Calu3 (cell line): ENCODE measurements around the gene NELL1. TPM values are rescaled to one million over a fixed set of nuclear protein-coding genes. Genes with fewer than 3 reads are reported as not detected.

Experiments used
- BruUV-seq: library from RNA; stranded (reverse); fragments of 400-500 nt; replicated peaks from 2 replicates; lab custom pipeline; 2021; lab: Mats Ljungman, UMichigan
- CTCF ChIA-PET: fragments of 300-600 bp; sonication (Branson Sonifier 250); formaldehyde crosslinking; loops from one replicate; lab custom pipeline; 2022; ENCODE audit warnings: antibody characterized with exemption; lab: Charles Lee
- DNase-seq: peaks from one replicate; pipeline ENCODE4 v3.0.0; 2022
- H3K27ac Mint-ChIP-seq: one replicate; pipeline ENCODE4 v1.8.0; 2022; ENCODE audit warnings: mixed read lengths; ENCODE audit not compliant: unreplicated experiment
- H3K27me3 Mint-ChIP-seq: one replicate; pipeline ENCODE4 v1.8.0; 2022; ENCODE audit warnings: mixed read lengths; ENCODE audit not compliant: unreplicated experiment
- H3K36me3 Mint-ChIP-seq: one replicate; pipeline ENCODE4 v1.8.0; 2022; ENCODE audit warnings: mild to moderate bottlenecking, moderate library complexity, mixed read lengths; ENCODE audit not compliant: insufficient read depth, unreplicated experiment
- H3K4me1 Mint-ChIP-seq: one replicate; pipeline ENCODE4 v1.8.0; 2022; ENCODE audit warnings: mild to moderate bottlenecking, low read depth, mixed read lengths; ENCODE audit not compliant: unreplicated experiment
- H3K4me3 Mint-ChIP-seq: one replicate; pipeline ENCODE4 v1.8.0; 2022; ENCODE audit warnings: mild to moderate bottlenecking, low read depth, moderate library complexity, mixed read lengths; ENCODE audit not compliant: unreplicated experiment
- H3K9me3 Mint-ChIP-seq: one replicate; pipeline ENCODE4 v1.8.0; 2022; ENCODE audit warnings: low read depth, mixed read lengths; ENCODE audit not compliant: unreplicated experiment
- CTCF ChIP-seq: fragments of 200-600 bp; IDR thresholded peaks from one replicate; pipeline ENCODE4 v1.8.0; 2022; ENCODE audit warnings: antibody characterized with exemption; ENCODE audit not compliant: unreplicated experiment
- intact Hi-C: fragments of 100-400 bp; cut with micrococcal nuclease; formaldehyde crosslinking; loops from one replicate; pipeline ENCODE4 v1.10.0; 2022; ENCODE audit not compliant: unreplicated experiment
- total RNA-seq: library from RNA; stranded (reverse); gene quantifications from 2 replicates; pipeline ENCODE4 v1.2.3, GENCODE V29; 2022

The NELL1 gene
- total RNA-seq, 1 experiment from 2014 or later, result not detected

- no peak for TF ChIP-seq CTCF
- H3K9me3 Mint-ChIP-seq, result no peaks in the 10 kb centered on the region
- no peaks in the 10 kb centered on the region for H3K4me1 Mint-ChIP-seq
- BruUV-seq, result no TSS peak
- no peak overlapping the region for H3K27ac Mint-ChIP-seq
- no peaks in the 10 kb centered on the region for H3K36me3 Mint-ChIP-seq
- CTCF ChIA-PET, result no interaction called here
- intact Hi-C loops, result no loop called here
- H3K27me3 Mint-ChIP-seq, result no peaks in the 10 kb centered on the region
- H3K4me3 Mint-ChIP-seq, result no peak overlapping the region
- no peak for DNase-seq
These were observed 705.0 kb downstream of the NELL1 start for GRCh38 chr11:21374376-21374775.

- CTCF ChIA-PET, result interaction anchor here (1.1 kb wide), 1 partner anchor 18 kb away, joined by 3 read pairs; no protein-coding TSS in a partner anchor
- Mint-ChIP-seq H3K4me3 (no peak overlapping the region), H3K27ac (no peak overlapping the region), H3K27me3 (no peaks in the 10 kb centered on the region), H3K36me3 (no peaks in the 10 kb centered on the region), H3K4me1 (peaks cover 15% of the 10 kb centered on the region), H3K9me3 (no peaks in the 10 kb centered on the region)
- no peak for DNase-seq
- no peak for TF ChIP-seq CTCF
- no TSS peak for BruUV-seq
- intact Hi-C loops, result no loop called here
These were observed 716.5 kb downstream of the NELL1 start for GRCh38 chr11:21385669-21386440.

GRCh38 chr11:21390430-21390829, 721.0 kb downstream of the NELL1 start:
- no peak for DNase-seq
- no peak for TF ChIP-seq CTCF
- Mint-ChIP-seq H3K4me1 (peaks cover 15% of the 10 kb centered on the region), H3K4me3 (no peak overlapping the region), H3K27ac (no peak overlapping the region), H3K27me3 (no peaks in the 10 kb centered on the region), H3K9me3 (peaks cover 6% of the 10 kb centered on the region), H3K36me3 (no peaks in the 10 kb centered on the region)
- no TSS peak for BruUV-seq
- CTCF ChIA-PET, result no interaction called here
- intact Hi-C loops, result no loop called here

- BruUV-seq, result no TSS peak
- H3K4me1 Mint-ChIP-seq, result no peaks in the 10 kb centered on the region
- no peak for DNase-seq
- H3K27me3 Mint-ChIP-seq, result peaks cover 7% of the 10 kb centered on the region
- intact Hi-C loops, result no loop called here
- peaks cover 6% of the 10 kb centered on the region for H3K9me3 Mint-ChIP-seq
- H3K36me3 Mint-ChIP-seq, result no peaks in the 10 kb centered on the region
- H3K27ac Mint-ChIP-seq, result no peak overlapping the region
- CTCF ChIA-PET, result no interaction called here
- TF ChIP-seq CTCF, result no peak
- H3K4me3 Mint-ChIP-seq, result no peak overlapping the region
These were observed 727.1 kb downstream of the NELL1 start for GRCh38 chr11:21396342-21397008.
